ENCODE measurements around the gene CHDH.

Gene CHDH

GRCh38 chr3:53780806-53781205 is 65.4 kb downstream of the CHDH start:
- TF ChIP-seq, protein P1, sequence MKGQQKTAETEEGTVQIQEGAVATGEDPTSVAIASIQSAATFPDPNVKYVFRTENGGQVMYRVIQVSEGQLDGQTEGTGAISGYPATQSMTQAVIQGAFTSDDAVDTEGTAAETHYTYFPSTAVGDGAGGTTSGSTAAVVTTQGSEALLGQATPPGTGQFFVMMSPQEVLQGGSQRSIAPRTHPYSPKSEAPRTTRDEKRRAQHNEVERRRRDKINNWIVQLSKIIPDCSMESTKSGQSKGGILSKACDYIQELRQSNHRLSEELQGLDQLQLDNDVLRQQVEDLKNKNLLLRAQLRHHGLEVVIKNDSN (IDR thresholded peaks at IDR 0.05), result no peak
- no peak for TF ChIP-seq NFIC (IDR thresholded peaks at IDR 0.05)
- TF ChIP-seq EP300 (IDR thresholded peaks at IDR 0.05; ENCODE audit: borderline replicate concordance), result no peak
- no peak for TF ChIP-seq ZBTB7A (IDR thresholded peaks at IDR 0.05; ENCODE audit: low read depth)
- no peak for TF ChIP-seq MAX (IDR thresholded peaks at IDR 0.05)
- no peak for TF ChIP-seq TCF12 (IDR thresholded peaks at IDR 0.05; ENCODE audit: low read depth)
- no peak for TF ChIP-seq TAF1 (IDR thresholded peaks at IDR 0.05; ENCODE audit: low read depth)
- no peak for TF ChIP-seq CREB1 (IDR thresholded peaks at IDR 0.05; ENCODE audit: low read depth)
- no peak for TF ChIP-seq REST (IDR thresholded peaks at IDR 0.05; ENCODE audit: low read depth)

DNA sequence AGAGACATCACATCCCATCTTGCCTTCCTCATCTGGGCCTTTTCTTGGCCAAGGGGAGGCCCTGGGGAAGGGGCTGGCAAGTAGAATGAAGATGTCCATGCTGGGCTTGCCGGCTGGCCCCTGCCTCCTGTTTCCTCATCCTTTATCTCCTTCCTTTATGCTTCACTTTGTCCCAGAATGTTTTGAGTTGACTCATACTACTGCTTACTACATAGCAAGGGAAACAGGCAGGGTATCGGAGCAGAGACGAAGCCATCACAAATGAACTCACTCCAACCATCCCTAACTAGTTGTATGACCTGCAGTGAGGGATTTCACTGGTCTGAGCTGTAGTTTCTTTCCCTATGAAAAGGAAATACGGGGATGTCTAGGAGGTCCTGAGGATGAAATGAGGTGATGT is 66.0 kb downstream of the CHDH start:
- TF ChIP-seq RAD21 (IDR thresholded peaks at IDR 0.05; ENCODE audit: low read depth) (no peak), REST (IDR thresholded peaks at IDR 0.05; ENCODE audit: low read depth) (no peak), TEAD4 (IDR thresholded peaks at IDR 0.05) (no peak), MAX (IDR thresholded peaks at IDR 0.05) (no peak), TAF1 (IDR thresholded peaks at IDR 0.05; ENCODE audit: low read depth) (no peak), NFIC (IDR thresholded peaks at IDR 0.05) (no peak), YY1 (IDR thresholded peaks at IDR 0.05; ENCODE audit: low read depth) (no peak), FOXM1 (IDR thresholded peaks at IDR 0.05; ENCODE audit: borderline replicate concordance, low read depth) (no peak), CREB1 (IDR thresholded peaks at IDR 0.05; ENCODE audit: low read depth) (no peak), EP300 (IDR thresholded peaks at IDR 0.05; ENCODE audit: borderline replicate concordance) (no peak), CEBPB (IDR thresholded peaks at IDR 0.05) (no peak), TCF12 (IDR thresholded peaks at IDR 0.05; ENCODE audit: low read depth) (no peak), EGR1 (IDR thresholded peaks at IDR 0.05) (no peak), ZBTB7A (IDR thresholded peaks at IDR 0.05; ENCODE audit: low read depth) (no peak)
- TF ChIP-seq, protein P1 (IDR thresholded peaks at IDR 0.05), result no peak

DNA sequence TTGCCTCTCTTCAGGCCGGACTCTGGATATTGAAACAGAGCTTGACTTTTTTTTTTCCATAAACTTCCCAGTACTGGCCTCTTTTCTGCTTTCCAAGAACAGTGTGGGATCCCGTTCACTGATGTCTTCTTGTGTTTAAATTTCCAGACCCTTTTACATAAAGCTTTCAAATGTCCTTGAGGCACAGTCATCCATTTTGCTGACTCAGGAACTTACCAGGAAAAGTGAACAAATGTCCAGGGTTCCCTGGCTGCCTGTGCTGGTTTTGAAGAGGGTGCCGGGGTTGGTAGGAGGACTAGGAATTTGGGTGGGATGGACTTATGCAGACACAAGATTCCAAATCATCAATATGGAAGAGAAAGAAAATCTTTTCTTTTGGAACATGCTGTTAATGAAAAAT is 68.1 kb downstream of the CHDH start:
- TF ChIP-seq NFIC (IDR thresholded peaks at IDR 0.05), result no peak
- no peak for TF ChIP-seq YY1 (IDR thresholded peaks at IDR 0.05; ENCODE audit: low read depth)
- TF ChIP-seq TAF1 (IDR thresholded peaks at IDR 0.05; ENCODE audit: low read depth), result no peak
- TF ChIP-seq ZBTB7A (IDR thresholded peaks at IDR 0.05; ENCODE audit: low read depth), result no peak
- TF ChIP-seq CEBPB (IDR thresholded peaks at IDR 0.05), result no peak
- TF ChIP-seq CREB1 (IDR thresholded peaks at IDR 0.05; ENCODE audit: low read depth), result no peak

DNA sequence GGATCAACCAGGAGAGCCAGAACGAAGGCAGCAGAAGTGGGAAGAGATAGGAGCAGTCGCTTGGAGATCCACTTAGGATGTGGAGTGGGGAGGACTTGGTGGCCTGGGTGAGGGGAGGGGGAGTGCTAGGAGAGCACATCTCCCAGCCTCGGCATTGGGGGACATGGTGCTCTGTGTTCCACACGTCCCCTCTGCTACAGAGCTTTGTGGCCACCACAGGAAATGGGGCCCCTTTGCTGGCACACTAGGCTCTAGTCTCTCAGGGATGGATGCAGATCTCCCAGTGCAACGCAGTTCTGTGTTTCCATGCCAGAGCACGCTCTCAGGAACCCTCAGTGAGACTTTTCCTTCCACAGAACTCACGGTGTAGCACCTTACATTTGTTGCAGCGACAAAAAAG is 68.8 kb downstream of the CHDH start:
- TF ChIP-seq RAD21 (IDR thresholded peaks at IDR 0.05; ENCODE audit: low read depth), result no peak
- TF ChIP-seq, protein P1 (IDR thresholded peaks at IDR 0.05), result no peak
- no peak for TF ChIP-seq TCF12 (IDR thresholded peaks at IDR 0.05; ENCODE audit: low read depth)
- TF ChIP-seq FOXM1 (IDR thresholded peaks at IDR 0.05; ENCODE audit: borderline replicate concordance, low read depth), result no peak
- no peak for TF ChIP-seq YY1 (IDR thresholded peaks at IDR 0.05; ENCODE audit: low read depth)
- TF ChIP-seq EGR1 (IDR thresholded peaks at IDR 0.05), result no peak
- TF ChIP-seq EP300 (IDR thresholded peaks at IDR 0.05; ENCODE audit: borderline replicate concordance), result no peak
- TF ChIP-seq CEBPB (IDR thresholded peaks at IDR 0.05), result no peak
- TF ChIP-seq TAF1 (IDR thresholded peaks at IDR 0.05; ENCODE audit: low read depth), result no peak
- no peak for TF ChIP-seq NFIC (IDR thresholded peaks at IDR 0.05)
- TF ChIP-seq MAX (IDR thresholded peaks at IDR 0.05), result no peak
- no peak for TF ChIP-seq ZBTB7A (IDR thresholded peaks at IDR 0.05; ENCODE audit: low read depth)
- TF ChIP-seq CREB1 (IDR thresholded peaks at IDR 0.05; ENCODE audit: low read depth), result no peak
- TF ChIP-seq REST (IDR thresholded peaks at IDR 0.05; ENCODE audit: low read depth), result no peak
